WTC11 (cell line): ENCODE data around the gene MAP3K5. TPM values are rescaled to one million over a fixed set of nuclear protein-coding genes. Genes with fewer than 3 reads are reported as not detected.

Experiments
- ATAC-seq: fragments of 200-7000 bp; cut with Tn5 transposase; 2 replicates; pipeline ENCODE4 v1.10.0; 2021; ENCODE audit warnings: mild to moderate bottlenecking, moderate library complexity
- CTCF ChIA-PET: fragments of 300-600 bp; sonication (Branson Sonifier 250); formaldehyde crosslinking; loops from one replicate; lab custom pipeline; 2021; ENCODE audit warnings: antibody characterized with exemption; lab: Charles Lee
- POLR2A ChIA-PET: fragments of 350-600 bp; sonication (Branson Sonifier 250); formaldehyde crosslinking; loops from one replicate; lab custom pipeline; 2021; ENCODE audit warnings: antibody characterized with exemption; lab: Charles Lee
- DNase-seq: peaks from one replicate; pipeline ENCODE4 v3.0.0; 2021; ENCODE audit warnings: low spot score
- H3K27ac Mint-ChIP-seq: 2 replicates; pipeline ENCODE4 v1.8.0; 2021; ENCODE audit warnings: mixed read lengths
- H3K27me3 Mint-ChIP-seq: 2 replicates; pipeline ENCODE4 v1.8.0; 2021; ENCODE audit warnings: low read depth, mild to moderate bottlenecking, moderate library complexity, mixed read lengths
- H3K36me3 Mint-ChIP-seq: 2 replicates; pipeline ENCODE4 v1.8.0; 2021; ENCODE audit warnings: mixed read lengths
- H3K4me1 Mint-ChIP-seq: 2 replicates; pipeline ENCODE4 v1.8.0; 2022; ENCODE audit warnings: mixed read lengths
- H3K4me3 Mint-ChIP-seq: 2 replicates; pipeline ENCODE4 v1.8.0; 2021; ENCODE audit warnings: mild to moderate bottlenecking, moderate library complexity, mixed read lengths
- H3K9me3 Mint-ChIP-seq: 2 replicates; pipeline ENCODE4 v1.8.0; 2021; ENCODE audit warnings: mixed read lengths
- EMX1 ChIP-seq: fragments of 250-450 bp; sonication (Bioruptor Pico); IDR thresholded peaks from 2 replicates; pipeline ENCODE4 v1.8.0; 2021; ENCODE audit warnings: mild to moderate bottlenecking
- ETV6 ChIP-seq: sonication (generic); formaldehyde crosslinking; IDR thresholded peaks from 2 replicates; pipeline ENCODE4 v1.8.1; 2022; ENCODE audit warnings: mild to moderate bottlenecking, missing genetic modification reagents
- FOXJ3 ChIP-seq: sonication (generic); formaldehyde crosslinking; IDR thresholded peaks from 2 replicates; pipeline ENCODE4 v1.9.0; 2021; ENCODE audit warnings: missing genetic modification reagents, mild to moderate bottlenecking, borderline replicate concordance
- JUN ChIP-seq: sonication (generic); formaldehyde crosslinking; IDR thresholded peaks from 2 replicates; pipeline ENCODE4 v1.8.0; 2023; ENCODE audit warnings: mild to moderate bottlenecking, missing genetic modification reagents
- KAT7 ChIP-seq: sonication (generic); formaldehyde crosslinking; IDR thresholded peaks from 2 replicates; pipeline ENCODE4 v1.8.1; 2023; ENCODE audit warnings: missing genetic modification reagents, mild to moderate bottlenecking, borderline replicate concordance
- MXD4 ChIP-seq: fragments of 250-450 bp; sonication (Bioruptor Pico); IDR thresholded peaks from 2 replicates; pipeline ENCODE4 v1.8.0; 2021; ENCODE audit warnings: mild to moderate bottlenecking, moderate library complexity, borderline replicate concordance
- NFATC4 ChIP-seq: fragments of 250-450 bp; sonication (Bioruptor Pico); IDR thresholded peaks from 2 replicates; pipeline ENCODE4 v1.9.0; 2021; ENCODE audit warnings: mild to moderate bottlenecking
- NR1H2 ChIP-seq: sonication (generic); formaldehyde crosslinking; IDR thresholded peaks from 2 replicates; pipeline ENCODE4 v1.9.0; 2021; ENCODE audit warnings: mild to moderate bottlenecking, moderate library complexity, missing genetic modification reagents
- NR2C2 ChIP-seq: sonication (generic); formaldehyde crosslinking; IDR thresholded peaks from 2 replicates; pipeline ENCODE4 v1.8.0; 2022; ENCODE audit warnings: mild to moderate bottlenecking, missing genetic modification reagents
- RELA ChIP-seq: sonication (generic); formaldehyde crosslinking; IDR thresholded peaks from 2 replicates; pipeline ENCODE4 v1.8.1; 2022; ENCODE audit warnings: missing genetic modification reagents, mild to moderate bottlenecking, borderline replicate concordance
- RORB ChIP-seq: fragments of 250-450 bp; sonication (Bioruptor Pico); IDR thresholded peaks from 2 replicates; pipeline ENCODE4 v1.9.0; 2021; ENCODE audit warnings: mild to moderate bottlenecking
- SMAD3 ChIP-seq: sonication (generic); formaldehyde crosslinking; IDR thresholded peaks from 2 replicates; pipeline ENCODE4 v1.8.0; 2022; ENCODE audit warnings: missing genetic modification reagents, mild to moderate bottlenecking, borderline replicate concordance
- TCF7 ChIP-seq: sonication (generic); formaldehyde crosslinking; IDR thresholded peaks from 2 replicates; pipeline ENCODE4 v1.8.0; 2022; ENCODE audit warnings: mild to moderate bottlenecking, low read depth, missing genetic modification reagents, moderate library complexity
- TEAD4 ChIP-seq: sonication (generic); formaldehyde crosslinking; IDR thresholded peaks from 2 replicates; pipeline ENCODE4 v1.8.0; 2022; ENCODE audit warnings: mild to moderate bottlenecking, missing genetic modification reagents
- ZNF138 ChIP-seq: sonication (generic); formaldehyde crosslinking; conservative IDR thresholded peaks from 2 replicates; pipeline ENCODE4 v1.8.1; 2022; ENCODE audit warnings: mild to moderate bottlenecking, moderate library complexity, missing genetic modification reagents
- ZNF396 ChIP-seq: fragments of 250-450 bp; sonication (Bioruptor Pico); IDR thresholded peaks from 2 replicates; pipeline ENCODE4 v1.8.0; 2021; ENCODE audit warnings: mild to moderate bottlenecking, moderate library complexity, borderline replicate concordance
- ZNF671 ChIP-seq: fragments of 250-450 bp; sonication (Bioruptor Pico); IDR thresholded peaks from 2 replicates; pipeline ENCODE4 v1.8.0; 2021; ENCODE audit warnings: mild to moderate bottlenecking
- total RNA-seq: library from RNA; stranded (reverse); gene quantifications from 3 replicates; pipeline ENCODE4 v1.2.3, GENCODE V29; 2021
- TF ChIP-seq, protein P1 (sequence below): sonication (generic); formaldehyde crosslinking; conservative IDR thresholded peaks from 2 replicates; pipeline ENCODE4 v1.8.1; 2023; ENCODE audit warnings: mild to moderate bottlenecking, low read depth, missing genetic modification reagents, moderate library complexity
- TF ChIP-seq, protein P2 (sequence below): sonication (generic); formaldehyde crosslinking; IDR thresholded peaks from 2 replicates; pipeline ENCODE4 v1.8.1; 2023; ENCODE audit warnings: mild to moderate bottlenecking, moderate library complexity, missing genetic modification reagents
- TF ChIP-seq, protein P3 (sequence below): sonication (generic); formaldehyde crosslinking; IDR thresholded peaks from 2 replicates; pipeline ENCODE4 v1.8.1; 2023; ENCODE audit warnings: mild to moderate bottlenecking, missing genetic modification reagents, borderline replicate concordance
- TF ChIP-seq, protein P4 (sequence below): sonication (generic); formaldehyde crosslinking; IDR thresholded peaks from 2 replicates; pipeline ENCODE4 v1.8.1; 2022; ENCODE audit warnings: mild to moderate bottlenecking, moderate library complexity, missing genetic modification reagents
- TF ChIP-seq, protein P5 (sequence below): sonication (generic); formaldehyde crosslinking; IDR thresholded peaks from 2 replicates; pipeline ENCODE4 v1.8.0; 2022; ENCODE audit warnings: mild to moderate bottlenecking, missing genetic modification reagents

The MAP3K5 gene
- total RNA-seq, 1 experiment from 2014 or later = 1.6 TPM

DNA sequence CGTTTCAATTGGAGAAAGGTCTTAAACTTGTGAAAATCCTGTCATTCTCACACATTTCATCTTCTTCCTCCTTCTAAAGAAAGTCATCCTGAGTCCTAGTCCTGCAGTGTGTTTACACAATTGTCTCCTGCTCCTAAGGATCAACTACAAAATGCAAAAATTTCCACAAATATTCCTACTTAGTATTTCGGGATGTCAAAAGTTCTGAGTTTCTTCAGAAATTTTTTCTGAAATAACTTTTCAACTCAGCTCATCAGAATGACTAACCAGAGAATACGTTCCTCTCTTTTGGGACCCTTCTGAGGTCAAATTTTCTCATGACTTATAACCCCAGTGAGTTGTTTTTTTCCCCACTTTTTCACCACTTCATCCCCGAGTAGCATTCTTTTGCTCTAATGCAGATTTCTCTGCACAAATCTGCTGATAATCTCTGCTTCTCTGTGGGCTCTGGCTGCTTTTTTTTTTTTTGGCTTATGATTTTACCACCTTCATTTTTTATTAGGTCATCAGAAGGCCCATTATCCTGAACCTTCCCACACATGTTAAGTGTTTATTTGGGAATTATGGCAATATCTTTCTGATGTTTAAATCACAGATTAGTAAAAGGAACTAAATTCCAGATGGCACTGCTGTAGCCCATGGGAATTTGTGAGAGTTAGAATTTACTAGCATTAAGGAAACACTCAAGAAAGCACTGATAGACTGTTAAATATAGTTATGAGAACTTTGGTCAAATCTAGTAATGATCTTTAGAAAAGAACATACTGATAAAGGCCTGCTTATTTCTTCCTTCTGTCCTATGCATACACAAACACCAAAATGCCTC, 41.4 kb downstream of the MAP3K5 start (continued):
- TF ChIP-seq, protein P1, sequence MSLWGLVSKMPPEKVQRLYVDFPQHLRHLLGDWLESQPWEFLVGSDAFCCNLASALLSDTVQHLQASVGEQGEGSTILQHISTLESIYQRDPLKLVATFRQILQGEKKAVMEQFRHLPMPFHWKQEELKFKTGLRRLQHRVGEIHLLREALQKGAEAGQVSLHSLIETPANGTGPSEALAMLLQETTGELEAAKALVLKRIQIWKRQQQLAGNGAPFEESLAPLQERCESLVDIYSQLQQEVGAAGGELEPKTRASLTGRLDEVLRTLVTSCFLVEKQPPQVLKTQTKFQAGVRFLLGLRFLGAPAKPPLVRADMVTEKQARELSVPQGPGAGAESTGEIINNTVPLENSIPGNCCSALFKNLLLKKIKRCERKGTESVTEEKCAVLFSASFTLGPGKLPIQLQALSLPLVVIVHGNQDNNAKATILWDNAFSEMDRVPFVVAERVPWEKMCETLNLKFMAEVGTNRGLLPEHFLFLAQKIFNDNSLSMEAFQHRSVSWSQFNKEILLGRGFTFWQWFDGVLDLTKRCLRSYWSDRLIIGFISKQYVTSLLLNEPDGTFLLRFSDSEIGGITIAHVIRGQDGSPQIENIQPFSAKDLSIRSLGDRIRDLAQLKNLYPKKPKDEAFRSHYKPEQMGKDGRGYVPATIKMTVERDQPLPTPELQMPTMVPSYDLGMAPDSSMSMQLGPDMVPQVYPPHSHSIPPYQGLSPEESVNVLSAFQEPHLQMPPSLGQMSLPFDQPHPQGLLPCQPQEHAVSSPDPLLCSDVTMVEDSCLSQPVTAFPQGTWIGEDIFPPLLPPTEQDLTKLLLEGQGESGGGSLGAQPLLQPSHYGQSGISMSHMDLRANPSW (CRISPR knock-in tag) = no peak
- TF ChIP-seq NFATC4 (CRISPR knock-in tag) (no peak), ZNF396 (CRISPR knock-in tag) (no peak), RORB (CRISPR knock-in tag) (no peak), JUN (CRISPR knock-in tag) (no peak), MXD4 (CRISPR knock-in tag) (no peak), TEAD4 (CRISPR knock-in tag) (no peak), FOXJ3 (CRISPR knock-in tag) (no peak), TCF7 (CRISPR knock-in tag) (no peak), NR2C2 (CRISPR knock-in tag) (no peak), RELA (CRISPR knock-in tag) (no peak)
- TF ChIP-seq, protein P2, sequence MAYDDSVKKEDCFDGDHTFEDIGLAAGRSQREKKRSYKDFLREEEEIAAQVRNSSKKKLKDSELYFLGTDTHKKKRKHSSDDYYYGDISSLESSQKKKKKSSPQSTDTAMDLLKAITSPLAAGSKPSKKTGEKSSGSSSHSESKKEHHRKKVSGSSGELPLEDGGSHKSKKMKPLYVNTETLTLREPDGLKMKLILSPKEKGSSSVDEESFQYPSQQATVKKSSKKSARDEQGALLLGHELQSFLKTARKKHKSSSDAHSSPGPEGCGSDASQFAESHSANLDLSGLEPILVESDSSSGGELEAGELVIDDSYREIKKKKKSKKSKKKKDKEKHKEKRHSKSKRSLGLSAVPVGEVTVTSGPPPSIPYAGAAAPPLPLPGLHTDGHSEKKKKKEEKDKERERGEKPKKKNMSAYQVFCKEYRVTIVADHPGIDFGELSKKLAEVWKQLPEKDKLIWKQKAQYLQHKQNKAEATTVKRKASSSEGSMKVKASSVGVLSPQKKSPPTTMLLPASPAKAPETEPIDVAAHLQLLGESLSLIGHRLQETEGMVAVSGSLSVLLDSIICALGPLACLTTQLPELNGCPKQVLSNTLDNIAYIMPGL (CRISPR knock-in tag) = no peak
- TF ChIP-seq, protein P3, sequence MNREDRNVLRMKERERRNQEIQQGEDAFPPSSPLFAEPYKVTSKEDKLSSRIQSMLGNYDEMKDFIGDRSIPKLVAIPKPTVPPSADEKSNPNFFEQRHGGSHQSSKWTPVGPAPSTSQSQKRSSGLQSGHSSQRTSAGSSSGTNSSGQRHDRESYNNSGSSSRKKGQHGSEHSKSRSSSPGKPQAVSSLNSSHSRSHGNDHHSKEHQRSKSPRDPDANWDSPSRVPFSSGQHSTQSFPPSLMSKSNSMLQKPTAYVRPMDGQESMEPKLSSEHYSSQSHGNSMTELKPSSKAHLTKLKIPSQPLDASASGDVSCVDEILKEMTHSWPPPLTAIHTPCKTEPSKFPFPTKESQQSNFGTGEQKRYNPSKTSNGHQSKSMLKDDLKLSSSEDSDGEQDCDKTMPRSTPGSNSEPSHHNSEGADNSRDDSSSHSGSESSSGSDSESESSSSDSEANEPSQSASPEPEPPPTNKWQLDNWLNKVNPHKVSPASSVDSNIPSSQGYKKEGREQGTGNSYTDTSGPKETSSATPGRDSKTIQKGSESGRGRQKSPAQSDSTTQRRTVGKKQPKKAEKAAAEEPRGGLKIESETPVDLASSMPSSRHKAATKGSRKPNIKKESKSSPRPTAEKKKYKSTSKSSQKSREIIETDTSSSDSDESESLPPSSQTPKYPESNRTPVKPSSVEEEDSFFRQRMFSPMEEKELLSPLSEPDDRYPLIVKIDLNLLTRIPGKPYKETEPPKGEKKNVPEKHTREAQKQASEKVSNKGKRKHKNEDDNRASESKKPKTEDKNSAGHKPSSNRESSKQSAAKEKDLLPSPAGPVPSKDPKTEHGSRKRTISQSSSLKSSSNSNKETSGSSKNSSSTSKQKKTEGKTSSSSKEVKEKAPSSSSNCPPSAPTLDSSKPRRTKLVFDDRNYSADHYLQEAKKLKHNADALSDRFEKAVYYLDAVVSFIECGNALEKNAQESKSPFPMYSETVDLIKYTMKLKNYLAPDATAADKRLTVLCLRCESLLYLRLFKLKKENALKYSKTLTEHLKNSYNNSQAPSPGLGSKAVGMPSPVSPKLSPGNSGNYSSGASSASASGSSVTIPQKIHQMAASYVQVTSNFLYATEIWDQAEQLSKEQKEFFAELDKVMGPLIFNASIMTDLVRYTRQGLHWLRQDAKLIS (CRISPR knock-in tag) = no peak

DNA sequence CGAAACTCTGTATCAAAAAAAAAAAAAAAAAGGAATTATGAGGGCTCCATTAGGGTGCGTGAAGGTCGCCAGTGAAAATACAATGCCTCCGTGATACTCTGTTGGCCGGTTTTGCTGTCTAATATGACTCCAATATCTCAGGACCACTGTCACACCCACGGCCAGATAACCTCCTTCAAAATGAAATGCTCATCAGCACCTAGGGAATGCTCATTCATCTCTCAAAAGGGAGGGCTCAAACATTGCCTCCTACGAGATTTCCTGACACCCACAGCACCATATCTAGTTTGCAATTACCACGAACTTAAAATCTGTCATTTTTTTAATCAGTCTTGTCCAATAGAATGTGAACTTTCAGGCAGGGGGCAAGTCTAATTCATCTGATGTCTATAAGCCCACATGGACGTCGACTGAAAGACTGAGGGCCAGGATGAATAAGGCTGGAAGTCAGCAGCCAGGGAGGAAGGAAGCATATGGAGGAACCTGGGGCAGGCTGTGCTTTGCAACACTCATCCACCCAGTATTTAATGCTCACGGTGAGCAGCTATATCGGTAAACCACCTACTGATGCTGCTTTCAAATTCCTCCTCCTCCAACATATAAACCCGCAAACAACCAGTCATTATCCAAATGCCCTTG, 42.8 kb downstream of the MAP3K5 start:
- Mint-ChIP-seq H3K4me1 (peaks cover 16% of the 10 kb centered on the region), H3K27ac (no peak overlapping the region), H3K4me3 (no peak overlapping the region), H3K36me3 (no peaks in the 10 kb centered on the region), H3K27me3 (no peaks in the 10 kb centered on the region), H3K9me3 (0 out of 2 replicates have a peak, but pooled peaks cover 4% of the 10 kb centered on the region)
- ChIA-PET POLR2A (no interaction called here), CTCF (no interaction called here)
- no peak for DNase-seq
- ATAC-seq = no peak
- TF ChIP-seq, protein P4, sequence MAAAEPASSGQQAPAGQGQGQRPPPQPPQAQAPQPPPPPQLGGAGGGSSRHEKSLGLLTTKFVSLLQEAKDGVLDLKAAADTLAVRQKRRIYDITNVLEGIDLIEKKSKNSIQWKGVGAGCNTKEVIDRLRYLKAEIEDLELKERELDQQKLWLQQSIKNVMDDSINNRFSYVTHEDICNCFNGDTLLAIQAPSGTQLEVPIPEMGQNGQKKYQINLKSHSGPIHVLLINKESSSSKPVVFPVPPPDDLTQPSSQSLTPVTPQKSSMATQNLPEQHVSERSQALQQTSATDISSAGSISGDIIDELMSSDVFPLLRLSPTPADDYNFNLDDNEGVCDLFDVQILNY (CRISPR knock-in tag) = no peak
- TF ChIP-seq, protein P5, sequence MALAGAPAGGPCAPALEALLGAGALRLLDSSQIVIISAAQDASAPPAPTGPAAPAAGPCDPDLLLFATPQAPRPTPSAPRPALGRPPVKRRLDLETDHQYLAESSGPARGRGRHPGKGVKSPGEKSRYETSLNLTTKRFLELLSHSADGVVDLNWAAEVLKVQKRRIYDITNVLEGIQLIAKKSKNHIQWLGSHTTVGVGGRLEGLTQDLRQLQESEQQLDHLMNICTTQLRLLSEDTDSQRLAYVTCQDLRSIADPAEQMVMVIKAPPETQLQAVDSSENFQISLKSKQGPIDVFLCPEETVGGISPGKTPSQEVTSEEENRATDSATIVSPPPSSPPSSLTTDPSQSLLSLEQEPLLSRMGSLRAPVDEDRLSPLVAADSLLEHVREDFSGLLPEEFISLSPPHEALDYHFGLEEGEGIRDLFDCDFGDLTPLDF = no peak
- no peak for TF ChIP-seq EMX1 (CRISPR knock-in tag)
- TF ChIP-seq NR2C2 (CRISPR knock-in tag) = no peak
- no peak for TF ChIP-seq ZNF138 (CRISPR knock-in tag)
- no peak for TF ChIP-seq KAT7
- TF ChIP-seq, protein P1 (CRISPR knock-in tag) = no peak
- no peak for TF ChIP-seq SMAD3 (CRISPR knock-in tag)
- no peak for TF ChIP-seq TCF7 (CRISPR knock-in tag)
- no peak for TF ChIP-seq ZNF671 (CRISPR knock-in tag)
- no peak for TF ChIP-seq TEAD4 (CRISPR knock-in tag)
- TF ChIP-seq ETV6 (CRISPR knock-in tag) = no peak
- TF ChIP-seq NR1H2 (CRISPR knock-in tag) = no peak
